ENCODE results near the gene PCDHA1.

- TF ChIP-seq EP300 (IDR thresholded peaks at IDR 0.05): no peak
- TF ChIP-seq POLR2AphosphoS5 (IDR thresholded peaks at IDR 0.05): no peak
- TF ChIP-seq CTCF (IDR thresholded peaks at IDR 0.05): no peak
Measured at GRCh38 chr5:140833993-140834392, 48.1 kb downstream of the PCDHA1 start, which contains the start of gene PCDHA7.
